Activated CD4-positive, alpha-beta T cell treated with anti-CD3 and anti-CD28 coated beads for 48 hours (primary cell): ENCODE measurements around the gene DIAPH3.

Source experiments
- DNase-seq: peaks from one replicate; pipeline ENCODE4 v3.0.0-alpha.2; 2020

The DIAPH3 gene

DNA sequence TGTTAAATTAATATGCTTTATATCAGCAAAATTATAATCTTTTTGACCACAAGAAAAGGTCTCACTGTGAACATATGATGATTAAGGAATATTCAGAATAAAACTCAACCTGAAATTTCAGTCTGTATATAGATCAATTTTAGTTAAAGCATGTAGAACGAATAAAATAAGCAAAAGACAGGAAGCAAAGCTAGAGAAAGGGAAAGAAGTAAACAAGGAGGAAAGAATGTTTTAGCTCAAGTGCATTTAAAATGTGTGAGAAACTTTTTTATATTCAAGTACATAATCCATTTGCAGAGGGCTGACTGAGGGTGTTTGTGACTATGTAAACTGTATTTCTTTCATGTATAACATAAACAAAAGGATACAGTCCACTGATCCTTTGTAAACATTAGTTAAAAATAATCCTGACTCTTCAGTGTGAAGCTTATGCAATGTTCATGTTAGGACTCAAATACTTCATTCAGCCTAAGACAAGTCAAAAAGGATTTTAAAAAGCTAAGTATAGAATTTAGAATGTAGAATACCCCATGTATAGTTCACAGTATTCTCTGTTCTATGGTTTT is 472.1 kb downstream of the DIAPH3 start:
- no peak for DNase-seq

DNA sequence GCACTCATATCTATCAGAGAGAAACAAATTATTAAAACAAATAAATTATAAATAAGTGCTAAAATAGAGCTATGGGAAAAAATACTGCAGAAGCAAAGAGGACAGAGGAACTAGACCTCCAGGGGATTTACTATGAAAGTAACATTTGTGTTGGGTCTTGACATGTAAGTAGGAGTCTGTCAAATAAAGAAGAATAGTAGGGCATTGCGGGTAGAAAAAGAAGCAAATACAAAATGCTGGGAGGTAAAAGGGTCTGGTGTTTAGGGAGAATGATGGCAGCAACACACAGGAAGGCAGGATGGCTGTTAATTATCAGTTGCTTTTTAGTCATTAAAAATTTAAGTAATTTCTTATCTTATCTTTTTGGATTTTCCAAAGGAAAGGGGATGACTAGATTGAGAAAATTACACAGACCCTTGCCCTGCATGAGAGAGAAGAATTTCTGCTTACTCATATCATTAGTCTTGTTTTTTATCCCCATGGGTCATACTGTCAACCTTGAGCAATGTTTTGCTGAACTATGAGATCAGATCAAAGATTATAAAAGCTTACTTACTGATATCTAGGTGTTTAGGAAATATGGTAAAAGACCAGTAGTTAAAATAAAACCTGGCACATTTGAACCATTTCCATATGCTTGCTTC is 472.7 kb downstream of the DIAPH3 start:
- DNase-seq: no peak

DNA sequence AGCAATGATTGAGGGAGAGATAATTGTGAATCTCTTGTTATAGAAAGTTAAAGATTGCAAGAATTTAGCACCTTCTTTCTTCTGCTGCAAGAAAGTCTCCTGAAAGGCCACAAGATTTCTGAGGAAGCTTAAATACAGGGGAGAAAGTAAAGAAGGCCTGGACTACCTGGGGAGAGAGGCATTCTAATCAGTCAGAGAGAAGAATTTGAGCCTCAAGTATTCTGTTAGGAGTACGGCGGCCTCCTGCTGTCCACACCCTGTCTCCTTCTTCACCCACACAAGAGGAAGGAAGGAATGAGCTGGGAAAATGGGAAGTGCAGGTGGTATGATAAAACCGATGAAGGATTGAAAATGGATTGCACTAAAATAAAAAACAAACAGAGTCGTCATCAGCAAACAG is 474.7 kb downstream of the DIAPH3 start:
- DNase-seq: no peak

DNA sequence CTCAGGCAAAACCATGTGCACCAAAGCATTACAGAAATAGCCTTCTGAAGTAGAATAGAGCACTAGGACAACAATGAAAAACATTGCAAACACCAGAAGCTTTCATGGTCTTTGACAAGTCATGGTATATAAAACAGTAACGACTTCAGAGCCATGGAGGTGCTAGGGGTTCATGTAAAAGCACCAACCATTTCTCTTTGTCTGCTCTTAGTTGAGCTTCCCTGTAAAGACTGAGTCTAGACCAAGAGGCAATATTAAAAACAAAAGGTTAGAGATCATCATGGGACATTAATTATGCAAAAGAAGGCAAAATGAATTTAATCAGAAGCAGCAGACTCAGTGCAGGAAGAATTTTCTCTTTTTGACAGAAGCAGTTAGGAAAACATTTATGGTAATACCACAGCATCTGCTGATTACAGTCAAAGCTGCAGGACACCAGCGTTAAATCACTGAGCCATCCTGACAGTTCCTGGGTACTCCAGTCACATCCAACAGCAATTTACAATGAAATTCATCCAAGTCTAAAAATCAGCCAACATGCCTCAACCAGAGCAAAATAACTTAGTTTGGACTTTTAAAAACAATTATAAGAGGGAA is 476.8 kb downstream of the DIAPH3 start:
- no peak for DNase-seq

DNA sequence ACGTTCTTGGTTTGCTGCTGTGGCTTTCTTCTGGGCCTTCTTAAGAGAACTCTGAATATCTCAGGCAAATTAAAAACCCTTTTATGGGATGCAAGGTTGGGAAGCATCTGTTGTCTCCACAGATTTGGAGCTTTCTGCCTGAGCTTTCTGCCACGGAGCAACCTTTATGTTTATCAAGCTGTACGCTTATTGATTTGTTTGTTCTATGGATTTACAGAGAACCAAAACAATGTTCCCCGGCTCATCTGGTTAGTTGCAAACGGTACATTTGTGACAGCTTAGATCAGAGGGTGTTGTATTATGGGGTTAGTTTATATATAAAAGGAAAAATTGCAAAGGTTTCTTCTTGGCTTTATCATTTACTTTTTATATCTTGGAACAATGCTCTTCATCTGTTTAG is 479.6 kb downstream of the DIAPH3 start:
- DNase-seq: no peak

DNA sequence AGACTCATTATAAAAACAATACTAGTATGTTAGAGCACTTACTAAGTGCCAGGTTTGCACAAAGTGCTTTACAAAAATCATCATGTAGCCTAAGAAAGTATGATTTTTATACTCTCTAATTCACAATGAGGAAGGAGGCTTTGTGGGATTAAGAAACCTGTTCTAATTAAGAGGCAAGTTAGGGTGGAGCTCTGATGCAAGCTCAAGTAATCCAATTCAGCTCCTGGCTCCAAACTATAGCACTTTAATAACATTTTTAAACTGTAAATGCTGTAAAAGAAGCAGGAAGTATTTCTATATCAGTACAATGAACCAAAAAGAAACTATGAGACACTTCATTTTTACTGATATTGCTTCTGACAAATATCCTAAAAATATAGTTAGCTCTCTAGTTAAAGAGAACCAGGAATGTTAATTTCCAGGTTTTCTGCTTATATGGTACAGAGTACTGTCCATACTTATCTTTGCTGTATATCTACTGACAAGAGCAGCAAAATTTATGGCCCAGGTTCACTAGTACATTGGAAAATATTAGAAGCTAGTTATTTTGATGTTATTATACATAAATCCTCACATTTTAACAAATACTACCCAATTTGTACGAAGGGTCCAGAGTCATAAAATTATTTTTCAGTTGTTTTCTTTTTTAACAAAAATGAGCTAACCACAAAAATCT is 482.0 kb downstream of the DIAPH3 start:
- no peak for DNase-seq

DNA sequence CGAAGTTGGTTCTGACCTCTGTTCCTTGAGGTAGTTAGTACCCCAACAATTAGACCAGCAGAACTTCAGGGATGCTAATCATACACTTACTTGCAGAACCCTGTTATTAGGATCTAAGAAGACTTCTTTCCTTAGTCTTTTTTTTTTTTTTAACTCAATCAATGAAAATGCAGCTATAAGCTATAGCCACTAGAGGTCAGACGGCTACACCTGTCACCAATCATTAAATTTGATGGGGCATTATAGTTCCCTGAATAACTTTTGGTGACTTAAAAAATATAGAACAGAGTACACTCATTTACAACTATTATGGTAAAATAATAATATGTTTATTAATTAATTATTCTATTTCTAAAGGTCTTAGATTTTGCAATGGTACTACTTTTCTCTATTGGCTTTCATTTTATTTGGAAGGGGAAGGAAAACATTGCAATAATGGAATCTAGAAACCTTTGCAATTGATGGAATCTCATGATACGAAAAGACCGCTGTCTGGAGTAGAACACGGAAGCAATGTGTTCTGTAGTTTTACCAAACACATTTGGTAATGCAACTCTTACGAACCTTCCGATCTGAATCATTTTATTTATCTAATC is 483.2 kb downstream of the DIAPH3 start:
- no peak for DNase-seq

DNA sequence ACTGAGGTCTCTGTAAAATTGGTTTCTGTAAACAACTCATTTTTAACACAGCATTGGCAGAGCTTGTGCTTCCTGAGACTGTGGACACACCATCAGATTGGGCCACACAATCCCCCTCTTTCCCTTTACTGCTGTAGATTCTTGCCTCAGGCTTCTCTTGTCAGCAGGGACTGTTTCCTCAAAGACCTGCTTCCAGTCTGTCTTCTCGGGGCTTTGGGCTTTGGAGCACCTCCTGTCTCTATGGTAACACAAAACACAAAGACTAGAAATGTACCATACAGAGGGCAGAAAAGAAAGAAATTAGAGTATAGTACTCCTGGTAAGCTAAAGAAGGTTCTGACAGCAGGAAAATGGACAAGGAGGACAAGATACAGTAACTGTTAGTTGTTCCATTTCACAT is 484.5 kb downstream of the DIAPH3 start:
- no peak for DNase-seq

DNA sequence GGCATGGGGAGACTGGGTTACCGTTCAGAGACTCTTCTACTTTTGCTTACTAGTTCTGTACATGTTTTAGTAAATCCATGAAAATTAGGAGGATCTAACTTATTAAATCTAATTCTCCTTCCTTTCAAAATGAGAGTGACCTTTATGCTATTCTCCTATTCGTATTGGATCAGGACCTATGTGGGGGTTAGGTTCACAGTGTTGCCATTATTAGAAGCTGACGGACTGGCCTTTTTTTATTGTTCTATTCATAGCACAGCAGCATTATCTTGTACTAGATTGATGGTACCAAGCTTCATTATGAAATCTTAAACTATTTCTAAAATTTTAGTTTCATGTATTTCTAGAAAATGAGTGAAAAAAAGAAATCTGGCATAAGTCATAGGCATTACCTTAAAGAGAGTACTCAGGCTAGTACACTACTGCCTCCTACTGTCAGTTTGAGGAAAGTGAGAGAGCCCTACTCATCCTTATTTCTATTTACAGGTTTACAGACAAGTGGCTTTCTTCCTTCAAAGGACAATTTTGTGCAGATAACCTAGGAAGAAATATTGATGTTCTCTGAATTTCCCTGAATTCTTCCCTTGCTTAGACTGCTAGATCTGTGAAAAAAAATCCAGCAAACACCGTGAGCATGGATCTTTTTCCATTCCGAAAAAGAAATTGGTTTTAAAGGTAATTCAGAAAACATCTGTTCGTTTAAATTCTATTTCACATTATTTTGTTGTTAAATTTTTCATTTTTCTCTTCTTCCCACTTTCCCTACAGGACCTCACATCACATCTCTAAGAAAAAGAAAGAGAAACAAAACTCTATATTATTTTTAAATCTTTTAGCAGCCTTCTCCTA is 485.5 kb downstream of the DIAPH3 start:
- DNase-seq: no peak

DNA sequence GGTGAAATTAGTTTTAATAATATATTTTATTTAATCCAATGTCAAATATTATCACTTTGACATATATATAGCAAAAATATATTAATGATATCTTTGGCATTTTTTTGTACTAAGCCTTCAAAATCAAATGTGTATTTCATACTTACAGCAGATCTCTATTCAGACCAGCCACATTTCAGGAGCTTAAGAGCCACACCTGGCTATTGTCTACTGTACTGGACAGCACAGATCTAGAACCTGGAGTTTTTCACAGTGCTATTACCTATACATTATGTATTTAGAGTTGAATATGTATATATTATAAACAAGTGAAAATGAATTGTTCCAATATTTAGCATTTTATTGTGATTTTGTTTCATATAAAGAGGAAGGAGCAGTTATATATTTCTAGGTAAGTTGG is 486.3 kb downstream of the DIAPH3 start:
- DNase-seq: no peak

DNA sequence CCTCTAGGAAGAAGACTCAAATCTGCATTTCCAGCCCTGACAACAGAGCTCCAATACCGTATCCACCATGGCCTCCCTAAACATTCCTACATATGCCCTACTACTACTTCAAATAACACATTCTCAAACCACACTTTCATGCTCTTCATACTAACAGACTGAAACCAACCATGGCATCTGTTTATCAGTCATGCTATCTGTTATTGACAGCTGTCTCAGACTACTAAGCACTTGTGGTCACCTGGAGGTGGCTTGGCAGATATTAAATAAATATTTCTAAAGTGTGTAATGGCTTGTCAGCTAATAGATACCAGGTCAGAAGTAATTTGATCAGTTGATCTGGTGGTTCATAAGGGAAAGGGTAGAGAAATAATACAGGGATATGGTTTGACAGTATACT is 489.1 kb downstream of the DIAPH3 start:
- no peak for DNase-seq

DNA sequence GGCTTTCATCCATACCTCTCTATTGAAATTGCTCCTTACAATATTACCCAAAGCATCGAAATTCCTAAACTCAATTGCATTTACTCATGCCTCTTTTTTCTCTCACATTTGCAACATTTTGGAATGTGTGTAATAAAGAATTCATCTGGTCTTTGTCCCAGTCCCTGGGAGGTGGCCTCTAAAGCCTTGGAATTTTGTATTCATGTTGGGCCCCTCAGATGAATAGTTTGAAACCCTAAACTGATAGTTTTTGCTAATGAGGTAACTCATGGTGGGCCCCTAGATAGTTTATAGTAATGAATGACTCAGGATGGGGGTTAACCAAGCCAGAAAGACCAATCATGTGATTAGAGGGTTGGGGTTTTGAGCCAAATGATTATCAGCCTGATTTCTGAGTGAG is 490.4 kb downstream of the DIAPH3 start:
- no peak for DNase-seq

DNA sequence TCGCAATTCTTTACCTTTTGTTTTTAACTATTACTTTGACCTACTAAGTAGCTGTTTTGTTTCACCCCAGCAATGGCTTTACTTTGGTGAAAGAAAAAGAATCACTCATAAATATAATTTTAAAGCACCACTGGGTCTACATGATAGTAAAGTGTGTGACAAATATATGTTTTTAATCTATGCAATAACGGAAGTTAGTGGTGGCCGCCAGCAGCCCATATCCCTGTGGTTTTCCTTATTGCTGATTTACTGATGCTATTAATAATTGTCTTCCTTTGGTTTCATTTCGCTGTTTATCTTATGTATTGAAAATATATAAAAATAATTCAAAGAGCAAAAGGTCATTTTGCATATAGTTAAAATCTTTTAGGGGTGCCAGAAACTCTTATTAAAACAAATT is 491.3 kb downstream of the DIAPH3 start:
- no peak for DNase-seq

DNA sequence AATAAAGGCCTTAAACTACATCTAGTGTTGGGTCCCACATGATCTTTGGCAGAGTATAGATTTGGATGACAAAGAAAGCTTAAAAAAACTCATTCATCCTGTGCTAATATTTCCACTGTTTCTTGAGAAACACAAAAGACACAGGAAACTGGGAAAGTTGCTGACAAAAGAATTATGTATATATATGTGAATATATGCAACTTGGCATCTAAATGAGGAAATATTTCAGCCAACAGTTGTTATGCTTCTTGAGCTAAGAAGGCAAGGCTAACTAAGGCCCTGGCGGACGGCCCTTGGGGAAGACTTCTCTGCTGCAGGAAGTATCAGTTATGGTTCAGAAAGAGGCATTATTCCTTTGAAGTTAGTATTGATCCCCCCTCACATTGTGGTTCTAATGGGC is 491.8 kb downstream of the DIAPH3 start:
- DNase-seq: no peak

DNA sequence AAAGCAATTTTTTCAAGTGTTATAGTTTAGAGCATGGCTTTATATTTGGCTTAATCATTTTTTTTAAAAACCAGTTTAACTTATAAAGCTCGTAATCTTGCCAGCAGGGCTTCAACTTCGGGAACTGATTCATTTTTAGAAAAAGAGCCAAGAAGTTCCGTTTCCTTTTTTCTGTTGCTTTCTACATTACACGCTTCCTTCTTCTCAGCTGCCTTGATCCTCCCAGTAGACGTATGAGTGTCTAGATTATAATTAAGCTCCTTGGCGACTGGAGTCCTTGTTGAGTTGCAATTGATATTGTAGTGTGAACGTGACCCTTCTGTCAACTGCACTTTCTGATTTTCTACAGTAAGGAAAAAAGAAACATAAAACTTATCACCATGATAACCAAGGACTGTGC is 497.2 kb downstream of the DIAPH3 start:
- no peak for DNase-seq

DNA sequence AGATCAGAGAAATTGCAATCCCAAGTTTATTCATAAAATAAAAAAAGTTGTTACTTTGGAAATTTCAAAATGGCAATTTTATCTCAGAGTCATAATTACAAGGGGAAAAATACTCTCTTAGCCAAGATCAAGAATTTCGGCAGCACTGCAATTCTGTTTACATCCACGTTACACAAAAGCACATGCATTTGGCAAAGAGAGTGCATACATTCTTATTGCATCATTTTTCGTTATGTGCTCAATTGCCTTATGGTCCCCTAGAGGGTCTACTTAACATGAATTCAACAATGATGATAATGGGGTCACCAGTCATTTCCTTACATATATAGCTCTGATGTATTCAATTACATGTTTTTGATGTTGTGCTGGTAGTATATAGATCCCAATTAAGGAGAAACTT is 498.0 kb downstream of the DIAPH3 start:
- no peak for DNase-seq

DNA sequence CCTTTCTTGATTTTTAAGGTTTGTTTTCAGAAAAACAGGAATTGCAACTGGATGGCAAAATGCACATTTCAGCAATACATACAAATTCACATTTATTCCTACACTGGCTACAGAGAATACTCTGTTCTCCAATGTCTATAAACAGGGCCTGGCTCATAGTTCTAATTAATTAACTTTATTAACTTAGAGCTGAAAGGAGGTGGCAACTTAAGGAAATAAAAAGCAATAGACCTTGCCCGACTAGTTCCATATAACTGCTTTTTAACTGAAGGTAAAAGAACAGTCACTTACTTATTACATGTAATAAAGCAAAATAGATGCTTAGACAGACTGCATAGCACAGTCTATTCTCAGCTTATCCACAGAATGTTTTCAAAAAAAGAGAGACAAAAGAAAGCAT is 498.5 kb downstream of the DIAPH3 start:
- no peak for DNase-seq

DNA sequence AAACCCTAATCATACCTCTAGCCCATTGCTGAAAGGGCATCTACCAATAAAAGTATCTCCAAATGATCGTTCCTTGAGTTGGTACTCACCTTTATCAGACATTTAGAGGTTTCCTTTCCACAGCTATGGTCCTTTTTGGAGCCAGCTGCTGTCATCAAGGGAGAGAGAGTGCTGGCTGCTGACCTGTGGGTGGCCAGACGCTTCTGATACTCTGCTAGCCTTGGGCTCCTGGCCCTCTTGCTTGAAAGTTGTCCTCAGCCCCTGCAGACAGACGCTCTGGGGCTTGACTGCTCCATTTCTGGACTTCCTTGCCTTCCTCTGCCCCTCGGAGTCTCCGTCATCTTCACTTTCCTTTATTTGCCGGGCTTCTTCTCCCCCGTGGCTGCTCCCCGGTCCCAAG is 499.1 kb downstream of the DIAPH3 start:
- DNase-seq: no peak

DNA sequence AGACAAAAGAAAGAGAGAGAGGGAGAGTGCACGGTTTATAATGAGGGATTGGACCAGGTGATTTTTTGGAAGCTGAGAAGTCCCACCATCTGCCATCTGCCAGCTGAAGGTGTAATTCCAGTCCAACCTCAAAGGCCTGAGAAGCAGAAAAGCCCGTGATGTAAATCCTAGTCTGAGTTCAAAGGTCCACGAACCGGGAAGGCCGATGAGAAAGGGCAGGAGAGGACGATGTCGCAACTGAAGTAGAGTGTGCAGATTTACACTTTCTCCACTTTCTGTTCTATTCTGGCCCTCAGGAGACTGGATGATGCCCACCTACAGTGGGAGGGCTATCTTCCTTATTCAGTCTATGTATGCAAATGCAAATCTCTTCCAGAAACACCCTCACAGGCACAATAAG is 500.0 kb downstream of the DIAPH3 start:
- DNase-seq: no peak

DNA sequence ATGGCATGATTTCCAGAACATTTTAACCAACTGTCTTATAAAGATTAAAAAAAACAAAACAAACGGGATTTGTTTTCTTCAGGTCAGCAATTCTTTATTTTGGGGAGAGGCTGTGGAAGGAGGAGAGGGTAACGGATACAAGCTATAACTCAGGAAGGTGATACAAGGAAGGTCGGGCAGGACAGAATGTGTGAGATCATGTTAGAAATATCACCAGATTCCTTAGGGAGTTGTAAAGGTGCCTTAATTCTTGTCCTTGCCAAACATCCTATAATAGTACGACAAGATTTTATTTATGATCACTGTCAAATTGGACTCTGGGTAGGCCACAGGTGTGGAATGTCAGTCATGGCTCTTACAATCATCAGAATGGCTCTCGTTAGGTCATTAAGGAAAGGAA is 503.1 kb downstream of the DIAPH3 start:
- no peak for DNase-seq

DNA sequence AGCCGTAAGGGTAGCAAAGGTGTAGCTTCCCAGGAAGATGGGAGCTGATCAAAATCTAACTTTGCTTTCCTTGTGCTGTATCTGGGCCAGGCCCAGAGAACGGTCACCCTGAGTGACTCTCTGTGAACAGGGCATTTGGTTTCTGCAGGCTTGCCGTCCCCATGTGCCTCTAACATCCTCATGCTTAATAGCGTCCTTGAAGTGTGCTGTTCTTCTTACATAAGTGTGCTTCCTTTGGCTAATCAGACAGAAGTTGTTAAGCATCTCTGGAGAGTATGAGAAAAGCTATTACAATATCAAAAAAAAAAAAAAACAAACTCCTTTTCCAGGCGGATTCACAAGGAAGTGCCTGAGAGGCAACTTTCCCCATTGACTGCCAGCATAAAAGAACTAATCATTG is 503.7 kb downstream of the DIAPH3 start:
- no peak for DNase-seq

DNA sequence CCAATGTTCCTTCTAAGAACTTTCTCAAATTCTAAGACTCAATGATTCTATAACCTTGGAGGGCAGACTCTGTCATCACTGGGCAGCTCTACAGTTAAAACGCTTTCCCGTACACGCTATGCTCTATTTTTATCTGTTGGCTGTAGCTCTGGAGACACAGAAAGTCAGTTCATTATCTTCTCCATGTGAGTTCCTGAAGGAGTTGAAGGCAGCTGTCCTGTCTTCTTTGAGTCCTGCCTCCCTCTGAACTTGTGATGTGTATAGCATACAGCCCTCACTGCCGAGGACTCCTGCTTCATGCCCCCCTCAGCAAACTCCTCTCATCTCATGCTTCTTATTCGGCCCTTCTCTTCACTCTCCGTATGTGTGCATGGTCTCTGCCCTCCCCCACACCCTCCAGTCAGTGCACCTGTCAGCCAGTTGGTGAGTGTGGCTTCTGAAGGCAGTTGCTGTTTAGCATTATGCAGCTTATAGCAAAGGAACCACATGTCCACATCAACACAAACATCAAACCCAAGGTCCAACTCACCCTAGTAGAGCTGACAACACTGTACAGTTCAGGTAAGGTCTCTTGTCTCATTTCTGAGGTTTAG is 504.9 kb downstream of the DIAPH3 start:
- DNase-seq: no peak
